ENCODE data around the gene SLC3A2. TPM values are rescaled to one million over a fixed set of nuclear protein-coding genes. Genes with fewer than 3 reads are reported as not detected.
A peak's percentile ranks its signal among the peaks of the same experiment; 100 is the strongest.

Gene SLC3A2
- 100 to 1,000 TPM; 231 to 234 TPM for total RNA-seq
- polyA plus RNA-seq (2013, experiment 1 of 2) = 67.4 TPM
- polyA plus RNA-seq (2013, experiment 2 of 2) = 101 TPM
- 126 to 1,443 (median 203) reads per million in 172 experiments for total RNA-seq

GRCh38 chr11:62880803-62881578 lies at the start of gene SLC3A2:
Gene SLC3A2 (plus strand): TSS chr11:62880896. CDS start chr11:62881024, 128 bp downstream.
- peak; percentile 86 for TF ChIP-seq CTCF (IDR thresholded peaks at IDR 0.05)
- no peaks in the 10 kb centered on the region for H3K9me3 ChIP-seq (ENCODE audit: control insufficient read depth in 1 of 2, insufficient read depth in 1 of 2, low read length in 2 of 2)
- Mint-ChIP-seq H3K4me1 (ENCODE audit: low read depth) (peaks cover 52% of the 10 kb centered on the region), H3K9me3 (no peaks in the 10 kb centered on the region), H3K27me3 (no peaks in the 10 kb centered on the region), H3K27ac (peak within 1 kb of the TSS; percentile 100), H3K4me3 (peak within 1 kb of the TSS; percentile 93), H3K36me3 (ENCODE audit: low read depth) (peaks cover 59% of the 10 kb centered on the region)
- ChIA-PET POLR2A (interaction anchor here (0.6 to 4.0 kb wide), 39 partner anchors 9 to 1489 kb away, joined by 3 to 95 read pairs (median 5); partner anchors contain the start of genes BSCL2, C11orf98, CSKMT and EEF1G), CTCF (interaction anchor here (0.6 to 3.6 kb wide), 33 partner anchors 9 to 445 kb away, joined by 3 to 35 read pairs (median 5); partner anchors contain the start of genes HNRNPUL2, MTA2, NXF1 and STX5)
- H3K27ac ChIP-seq (ENCODE audit: low read depth in 1 of 2, low read length in 2 of 2) = peak within 1 kb of the TSS; percentile 95 to 98
- DNase-seq (peak; percentile 61 to 94 (median 82)), ATAC-seq (ENCODE audit: poor library complexity) (peak; percentile 74)
- peaks cover 47% of the 10 kb centered on the region for H3K4me1 ChIP-seq (ENCODE audit: insufficient read depth, low read length)
- peaks cover 36% of the 10 kb centered on the region for H3K36me3 ChIP-seq (ENCODE audit: insufficient read depth, low read length)
- H3K27me3 ChIP-seq (ENCODE audit: control insufficient read depth in 1 of 2, insufficient read depth in 2 of 2, low read length in 2 of 2) = no peaks in the 10 kb centered on the region
- peak within 1 kb of the TSS; percentile 99 for H3K4me3 ChIP-seq (ENCODE audit: low read length)
- intact Hi-C loops (cut with DNase I, micrococcal nuclease) = loop anchor here (1.0 to 10.0 kb wide), 11 partner anchors 18 to 754 kb away; partner anchors contain the start of genes STX5 (in 1 of the 2), TAF6L (in 1 of the 2), TEX54 (in 1 of the 2) and TMEM179B (in 1 of the 2)

GRCh38 chr11:62830904-62831519 lies 49.7 kb upstream of the SLC3A2 start:
- ATAC-seq (ENCODE audit: poor library complexity) = no peak
- peak overlapping the region; percentile 92 for H3K4me3 Mint-ChIP-seq
- CTCF ChIA-PET = interaction anchor here (1.1 to 4.6 kb wide), 5 partner anchors 10 to 50 kb away, joined by 4 to 41 read pairs (median 14); partner anchors contain the start of genes SLC3A2 and TMEM179B
- Histone ChIP-seq H3K27me3 (ENCODE audit: control insufficient read depth in 1 of 2, insufficient read depth in 2 of 2, low read length in 2 of 2) (no peaks in the 10 kb centered on the region), H3K27ac (ENCODE audit: low read depth in 1 of 2, low read length in 2 of 2) (peak overlapping the region; percentile 95 to 97), H3K4me3 (ENCODE audit: low read length) (peak overlapping the region; percentile 86), H3K36me3 (ENCODE audit: insufficient read depth, low read length) (peaks cover 48% of the 10 kb centered on the region), H3K4me1 (ENCODE audit: insufficient read depth, low read length) (peaks cover 44% of the 10 kb centered on the region), H3K9me3 (ENCODE audit: control insufficient read depth in 1 of 2, insufficient read depth in 1 of 2, low read length in 2 of 2) (no peaks in the 10 kb centered on the region)
- H3K36me3 Mint-ChIP-seq (ENCODE audit: low read depth) = peaks cover 68% of the 10 kb centered on the region
- DNase-seq = peak in 1 of 14 experiments; percentile 44
- no peaks in the 10 kb centered on the region for H3K9me3 Mint-ChIP-seq
- H3K4me1 Mint-ChIP-seq (ENCODE audit: low read depth) = peaks cover 40% of the 10 kb centered on the region
- intact Hi-C loops (cut with DNase I, micrococcal nuclease) = loop anchor here (1.0 to 2.0 kb wide), 3 partner anchors 8 to 44 kb away; partner anchors contain the start of genes TMEM179B (in 1 of the 2) and WDR74 (in 1 of the 2)
- no peaks in the 10 kb centered on the region for H3K27me3 Mint-ChIP-seq
- TF ChIP-seq CTCF (IDR thresholded peaks at IDR 0.05) = no peak
- peak overlapping the region; percentile 95 for H3K27ac Mint-ChIP-seq
- POLR2A ChIA-PET = interaction anchor here (0.7 to 4.4 kb wide), 23 partner anchors 9 to 863 kb away, joined by 3 to 143 read pairs (median 7); partner anchors contain the start of genes HNRNPUL2, INTS5, NXF1 and POLR2G

Measured in CD4-positive, alpha-beta T cell (primary cell).